Endothelial cell of umbilical vein (primary cell): ENCODE results near the gene FAM50A.

Source experiments
- CTCF ChIP-seq, 2 donors: IDR thresholded peaks; 1 replicate in 1 of 2; 2 replicates in 1 of 2; pipeline ENCODE4 v1.5.1; 2011; ENCODE audit warnings: low read length in 2 of 2, mild to moderate bottlenecking in 2 of 2, moderate library complexity in 2 of 2, control low read depth in 1 of 2, inconsistent platforms in 1 of 2, low read depth in 1 of 2; ENCODE audit not compliant: insufficient read depth in 1 of 2; ENCODE audit errors: extremely low read depth in 1 of 2
- EZH2 ChIP-seq: IDR thresholded peaks from 2 replicates; pipeline ENCODE4 v1.6.1; 2012; ENCODE audit warnings: borderline replicate concordance, low read depth, mild to moderate bottlenecking, moderate library complexity, low read length, inconsistent platforms; ENCODE audit not compliant: severe bottlenecking
- FOS ChIP-seq: IDR thresholded peaks from 2 replicates; pipeline ENCODE4 v1.6.1; 2011; ENCODE audit warnings: mild to moderate bottlenecking, low read length, moderate library complexity, borderline replicate concordance; ENCODE audit not compliant: insufficient read depth
- GATA2 ChIP-seq: IDR thresholded peaks from 2 replicates; pipeline ENCODE4 v1.7.0; 2011; ENCODE audit warnings: low read depth, mild to moderate bottlenecking, moderate library complexity, mixed read lengths, low read length; ENCODE audit not compliant: insufficient read length, insufficient read depth
- MAX ChIP-seq: IDR thresholded peaks from 2 replicates; pipeline ENCODE4 v1.6.1; 2011; ENCODE audit not compliant: insufficient read depth, insufficient read length
- MYC ChIP-seq: IDR thresholded peaks from one replicate; pipeline ENCODE4 v1.6.1; 2011; ENCODE audit warnings: mild to moderate bottlenecking, low read depth, low read length
- POLR2A ChIP-seq: IDR thresholded peaks from 2 replicates; pipeline ENCODE4 v1.6.1; 2012; ENCODE audit warnings: low read depth, mild to moderate bottlenecking, control low read depth, low read length
- POLR2AphosphoS5 ChIP-seq: IDR thresholded peaks from 2 replicates; pipeline ENCODE4 v1.6.1; 2012; ENCODE audit warnings: low read depth, mild to moderate bottlenecking, control low read depth, low read length, moderate library complexity; ENCODE audit not compliant: insufficient read depth

GRCh38 chrX:154431341-154431740, 12.6 kb upstream of the FAM50A start:
- TF ChIP-seq EZH2: no peak
- no peak for TF ChIP-seq CTCF (IDR thresholded peaks at IDR 0.05; ENCODE audit: extremely low read depth in 1 of 2, insufficient read depth in 1 of 2, low read depth in 1 of 2, low read length in 2 of 2)
- no peak for TF ChIP-seq POLR2A
- no peak for TF ChIP-seq GATA2
- TF ChIP-seq POLR2AphosphoS5: no peak
- no peak for TF ChIP-seq FOS
- no peak for TF ChIP-seq MAX
- no peak for TF ChIP-seq MYC
